Measurements from ENCODE around the gene ATP9A.

ATP9A gene

GRCh38 chr20:51554538-51555165 is 213.5 kb downstream of the ATP9A start:
- DNase-seq (ENCODE audit: low read depth, low spot score) = no peak

- DNase-seq (ENCODE audit: low read depth, low spot score) = no peak
These were observed 214.2 kb downstream of the ATP9A start for GRCh38 chr20:51553897-51554486.

DNA sequence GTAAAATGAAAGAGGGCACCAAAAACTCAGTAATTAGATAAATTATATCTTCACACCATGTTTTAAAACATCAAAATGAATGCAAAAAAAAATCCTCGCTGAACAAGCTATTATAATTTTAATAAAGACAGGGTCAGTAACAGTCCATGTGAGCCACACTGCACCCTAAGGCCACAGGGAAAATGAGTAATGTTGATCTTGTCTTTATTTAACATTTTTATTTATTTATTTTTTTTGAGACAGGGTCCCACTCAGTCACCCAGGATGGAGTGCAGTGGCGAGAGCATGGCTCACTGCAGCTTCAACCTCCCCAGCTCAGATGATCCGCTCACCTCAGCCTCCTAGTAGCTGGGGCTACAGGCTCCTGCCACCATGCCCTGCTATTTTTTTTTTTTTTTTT is 217.0 kb downstream of the ATP9A start:
- DNase-seq (ENCODE audit: low read depth, low spot score) = no peak

DNA sequence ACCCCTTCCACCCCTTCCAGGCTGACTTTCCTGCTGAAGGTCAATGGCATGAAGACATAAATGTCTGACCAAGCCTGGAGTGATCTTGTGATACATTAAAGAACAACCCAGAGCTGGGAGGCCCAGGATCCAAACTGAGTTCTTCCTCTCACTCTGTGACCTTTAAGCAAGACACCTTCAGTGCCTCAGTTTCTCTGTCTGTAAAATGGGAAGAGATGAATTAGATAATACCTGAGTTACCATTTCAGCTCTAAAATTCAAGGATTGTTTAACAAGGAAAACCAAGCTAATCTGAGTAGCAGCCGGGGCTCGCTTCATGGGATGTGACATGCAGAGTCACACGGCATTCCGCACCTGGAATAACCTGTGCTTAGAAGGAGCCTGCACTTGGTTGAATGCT is 218.7 kb downstream of the ATP9A start:
- DNase-seq (ENCODE audit: low read depth, low spot score) = no peak

- no peak for DNase-seq (ENCODE audit: low read depth, low spot score)
These were observed 220.2 kb downstream of the ATP9A start for GRCh38 chr20:51547951-51548350.

All from smooth muscle cell of the brain vasculature (primary cell).